GM20431 (cell line): ENCODE measurements around the gene PHF11.

ENCODE experiments used
- in situ Hi-C: fragments of 300-500 bp; cut with MseI, MboI; formaldehyde crosslinking; loops from one replicate; pipeline ENCODE4 v1.15.0; 2020; ENCODE audit warnings: low sequenced_read_pairs; ENCODE audit not compliant: unreplicated experiment

Gene PHF11

GRCh38 chr13:49495783-49496762, at the start of gene PHF11:
TSS of gene PHF11 (plus strand) at chr13:49495953. CDS start at chr13:49496002, 49 bp downstream.
- in situ Hi-C loops = no loop called here

DNA sequence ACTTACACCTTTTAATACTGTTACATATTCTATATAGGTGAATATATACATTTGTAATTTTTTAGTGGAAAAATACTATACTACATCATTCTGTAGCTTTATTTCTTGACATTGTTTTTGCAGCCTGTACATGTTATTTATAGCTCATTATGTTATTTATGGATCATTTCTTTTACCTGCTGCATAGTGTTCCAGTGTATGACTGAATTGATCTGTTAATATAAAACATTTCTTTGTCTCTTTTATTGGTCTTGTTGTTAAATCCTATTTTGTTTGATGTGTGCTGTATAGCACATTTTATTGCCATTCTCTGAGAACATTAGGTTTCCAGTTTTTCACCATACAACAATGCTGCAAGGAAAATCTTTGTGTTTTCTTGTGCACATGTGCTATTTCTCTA, 49.3 kb upstream of the PHF11 start:
- in situ Hi-C loops = no loop called here

DNA sequence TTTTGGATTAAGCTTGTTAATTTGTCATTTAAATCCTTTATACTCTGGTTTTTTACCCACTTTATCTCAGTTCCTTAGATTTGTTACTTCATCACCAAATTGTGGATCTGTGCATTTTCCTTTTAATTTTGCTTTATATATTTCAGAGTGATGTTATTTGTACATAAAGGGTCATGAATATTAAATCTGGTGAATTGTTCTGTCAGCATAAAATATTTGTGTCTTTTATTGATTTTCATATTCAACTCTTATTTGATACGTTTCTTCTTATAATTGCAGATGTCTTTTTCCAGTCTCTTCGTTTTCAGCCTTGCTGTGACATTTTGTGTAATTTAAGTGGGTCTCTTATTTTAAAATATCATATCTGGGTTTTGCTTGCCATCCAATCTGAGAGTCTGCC, 47.0 kb upstream of the PHF11 start:
- in situ Hi-C loops = no loop called here

DNA sequence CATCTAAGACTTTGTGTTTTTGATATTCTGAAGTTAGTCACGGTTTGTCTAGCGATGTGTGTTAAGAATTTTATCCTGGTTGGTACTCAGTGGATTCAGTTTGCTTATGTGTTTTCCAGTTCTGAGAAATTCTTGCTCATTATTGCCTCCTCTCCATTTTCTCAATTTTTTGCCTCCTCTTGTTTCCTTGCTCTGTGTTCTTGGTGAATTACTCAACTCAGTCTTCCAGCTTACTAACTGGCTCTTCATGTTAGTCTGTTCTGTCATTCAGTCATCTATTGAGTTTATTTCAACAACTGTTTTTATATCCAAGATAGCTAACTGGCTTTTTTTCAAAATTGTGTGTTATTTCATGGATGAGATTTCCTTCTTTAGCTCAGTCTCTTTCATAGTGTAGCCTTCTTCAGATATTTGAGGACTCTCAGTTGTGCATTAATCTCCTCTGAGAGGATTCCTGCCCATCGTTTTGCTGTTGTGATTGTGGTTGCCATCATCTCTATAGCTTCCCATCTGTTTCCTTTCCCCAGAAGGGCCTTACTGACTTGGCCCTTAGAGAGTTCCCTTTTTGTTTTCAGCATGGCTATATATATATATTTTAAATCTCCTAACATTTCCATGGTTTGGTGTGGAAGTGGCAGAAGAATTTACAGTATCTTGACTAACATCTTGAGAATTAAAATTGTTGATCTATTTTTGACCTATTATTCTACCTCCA, 45.5 kb upstream of the PHF11 start:
- in situ Hi-C loops = no loop called here

DNA sequence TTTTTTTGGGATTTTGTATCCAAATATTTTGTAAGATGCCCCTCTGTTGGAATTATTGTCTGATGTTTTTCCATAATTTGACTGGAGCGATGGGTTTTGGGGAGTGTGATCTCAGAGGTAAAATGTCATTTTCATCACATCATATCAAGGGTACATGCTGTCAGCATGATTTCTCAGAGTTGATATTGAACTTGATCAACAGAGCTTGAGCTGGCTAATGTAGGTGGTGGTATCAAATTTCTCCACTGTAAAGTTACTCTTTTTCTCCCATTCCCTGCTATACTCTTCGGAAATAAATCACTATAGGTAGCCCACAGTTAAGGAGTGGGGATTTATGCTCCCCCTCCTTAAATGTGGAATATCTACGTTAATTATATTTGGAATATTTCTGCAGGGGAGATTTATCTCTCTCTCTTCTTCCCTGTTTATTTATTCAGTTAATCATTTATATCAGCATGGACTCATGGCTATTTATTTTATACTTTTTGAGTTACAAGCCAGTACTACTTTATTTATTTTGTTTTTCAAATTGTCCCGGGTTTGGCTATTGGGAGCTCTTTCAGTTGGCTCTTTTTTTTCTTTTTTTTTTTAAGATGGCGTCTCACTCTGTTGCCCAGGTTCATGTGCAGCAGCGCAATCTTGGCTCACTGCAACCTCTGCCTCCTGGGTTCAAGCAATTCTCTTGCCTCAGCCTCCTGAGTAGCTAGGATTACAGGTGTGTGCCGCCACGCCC, 42.9 kb upstream of the PHF11 start:
- in situ Hi-C loops = no loop called here

- in situ Hi-C loops = no loop called here
Observed at GRCh38 chr13:49453465-49453864, 42.3 kb upstream of the PHF11 start.

DNA sequence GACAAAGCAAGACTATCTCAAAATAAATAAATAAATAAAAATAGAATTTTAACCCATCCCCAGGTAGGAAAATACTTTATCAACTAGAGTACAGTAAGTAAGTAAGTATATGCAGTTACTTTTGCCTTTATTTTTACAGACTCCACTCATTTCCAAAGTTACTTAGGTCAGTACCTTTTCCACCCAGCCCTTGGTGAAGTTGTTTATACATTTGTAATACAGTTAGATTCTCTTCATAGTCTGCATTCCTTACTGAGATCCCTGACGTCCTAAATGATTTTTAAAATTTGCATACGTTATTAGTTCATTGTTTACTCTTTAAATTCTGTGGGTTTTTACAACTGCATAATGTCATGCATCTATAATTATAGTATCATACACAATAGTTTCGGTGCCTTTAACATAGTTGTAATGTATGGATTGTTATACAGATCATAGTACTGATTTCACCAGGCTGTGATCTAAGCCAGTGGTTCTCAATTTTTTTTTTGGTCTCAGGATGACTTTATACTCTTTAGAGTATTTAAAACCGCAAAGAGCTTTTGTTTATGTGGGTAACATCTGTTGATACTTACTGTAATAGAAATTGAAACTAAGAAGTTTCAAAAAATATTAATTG, 41.3 kb upstream of the PHF11 start:
- in situ Hi-C loops = no loop called here

- in situ Hi-C loops = no loop called here
Observed at GRCh38 chr13:49455007-49455398, 40.8 kb upstream of the PHF11 start.

DNA sequence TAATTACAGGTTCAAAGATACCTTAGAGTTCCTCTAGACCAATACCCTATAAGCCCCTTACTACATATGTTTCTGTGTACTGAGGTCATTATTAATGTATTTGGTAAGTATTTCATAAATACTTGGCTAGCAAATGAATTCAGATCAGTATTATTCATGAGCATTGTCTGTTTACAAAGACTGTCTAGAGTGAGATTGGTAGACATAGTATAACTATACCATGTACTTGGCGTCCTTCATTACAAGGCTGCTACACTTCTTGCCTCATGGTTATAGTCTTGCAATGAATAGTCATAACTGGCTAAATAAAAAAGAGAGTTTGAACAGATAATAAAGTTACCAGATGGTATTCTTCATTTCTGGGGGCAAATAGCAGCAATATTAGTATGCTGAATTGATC, 39.6 kb upstream of the PHF11 start:
- in situ Hi-C loops = no loop called here

DNA sequence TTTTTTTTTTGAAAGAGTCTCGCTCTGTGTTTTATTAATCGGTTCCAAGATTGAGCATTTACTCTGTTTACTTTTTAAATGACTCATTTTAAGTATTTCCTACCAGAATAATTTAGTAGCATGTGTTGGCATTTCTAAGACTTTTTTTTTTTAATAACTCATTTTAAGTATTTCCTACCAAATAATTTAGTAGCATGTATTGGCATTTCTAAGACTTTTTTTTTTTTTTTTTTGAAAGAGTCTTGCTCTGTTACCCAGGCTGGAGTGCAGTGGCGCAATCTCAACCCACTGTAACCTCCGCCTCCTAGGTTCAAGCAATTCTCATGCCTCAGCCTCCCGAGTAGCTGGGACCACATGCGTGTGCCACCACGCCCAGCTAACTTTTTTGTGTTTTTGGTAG, 38.5 kb upstream of the PHF11 start:
- in situ Hi-C loops = no loop called here

GRCh38 chr13:49459580-49459979, 36.2 kb upstream of the PHF11 start:
- in situ Hi-C loops = no loop called here

DNA sequence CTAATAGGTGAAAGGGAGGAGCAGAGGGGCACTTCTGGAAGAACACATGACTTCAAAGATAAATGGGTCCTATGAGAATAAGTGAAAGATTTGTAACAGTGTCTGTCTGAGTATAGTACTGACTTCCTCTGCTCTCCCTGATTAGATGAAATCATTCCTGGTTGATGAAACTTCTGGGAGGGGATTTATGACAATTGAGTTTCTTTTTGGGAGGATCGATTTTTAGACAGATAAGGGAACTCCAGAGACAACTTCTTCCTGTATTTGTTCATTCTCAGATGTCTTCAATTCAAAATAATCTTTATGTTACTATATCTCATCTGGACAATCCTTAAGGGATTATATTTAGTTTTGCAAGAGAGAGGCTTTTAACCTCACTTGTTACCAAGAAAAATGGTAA, 31.7 kb upstream of the PHF11 start:
- in situ Hi-C loops = no loop called here

GRCh38 chr13:49464621-49465325, 31.0 kb upstream of the PHF11 start:
- in situ Hi-C loops = no loop called here

DNA sequence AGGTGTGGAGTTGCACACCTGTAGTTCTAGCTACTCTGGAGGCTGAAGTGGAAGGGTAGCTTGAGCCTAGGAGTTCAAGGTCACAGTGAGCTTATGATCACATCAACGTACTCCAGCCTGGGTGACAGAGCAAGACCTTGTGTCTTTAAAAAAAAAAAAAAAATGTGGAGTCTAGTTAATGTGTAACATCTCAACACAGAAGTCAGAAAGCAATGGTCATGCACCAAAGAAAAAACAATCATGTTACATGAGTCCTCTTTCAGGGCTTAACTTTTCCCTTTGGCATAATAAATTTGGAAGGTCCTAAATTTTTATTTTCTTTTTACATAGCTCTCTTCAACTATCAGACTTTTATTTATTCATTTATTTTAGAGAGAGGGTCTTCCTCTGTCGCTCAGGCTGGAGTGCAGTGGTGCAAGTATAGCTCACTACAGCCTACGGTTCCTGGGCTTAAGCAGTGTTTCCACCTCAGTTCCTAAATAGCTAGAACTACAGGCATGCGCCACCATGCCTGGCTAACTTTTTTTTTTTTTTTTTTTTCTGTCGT, 29.4 kb upstream of the PHF11 start:
- in situ Hi-C loops = no loop called here

DNA sequence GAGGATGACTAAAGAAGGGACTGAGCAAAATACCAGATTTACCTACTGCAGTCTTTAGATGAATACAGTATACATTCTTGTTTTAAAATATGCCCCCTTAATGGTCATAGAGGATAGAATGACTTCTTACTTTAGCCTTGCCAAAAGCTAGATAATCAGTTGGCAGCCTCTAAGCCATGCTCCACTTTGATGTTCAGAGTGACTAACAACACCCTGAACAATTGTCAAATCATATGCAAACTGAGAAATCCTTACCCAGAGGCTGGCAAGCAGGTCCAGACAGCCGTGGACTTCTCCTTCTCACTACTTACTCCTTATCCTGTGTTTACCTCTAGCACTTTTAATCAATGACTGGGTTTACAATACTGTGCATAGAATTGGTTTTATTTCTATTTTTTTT, 23.6 kb upstream of the PHF11 start:
- in situ Hi-C loops = no loop called here

GRCh38 chr13:49476529-49476928, 19.2 kb upstream of the PHF11 start:
- in situ Hi-C loops = no loop called here

- in situ Hi-C loops = no loop called here
Observed at GRCh38 chr13:49481788-49482187, 14.0 kb upstream of the PHF11 start.

DNA sequence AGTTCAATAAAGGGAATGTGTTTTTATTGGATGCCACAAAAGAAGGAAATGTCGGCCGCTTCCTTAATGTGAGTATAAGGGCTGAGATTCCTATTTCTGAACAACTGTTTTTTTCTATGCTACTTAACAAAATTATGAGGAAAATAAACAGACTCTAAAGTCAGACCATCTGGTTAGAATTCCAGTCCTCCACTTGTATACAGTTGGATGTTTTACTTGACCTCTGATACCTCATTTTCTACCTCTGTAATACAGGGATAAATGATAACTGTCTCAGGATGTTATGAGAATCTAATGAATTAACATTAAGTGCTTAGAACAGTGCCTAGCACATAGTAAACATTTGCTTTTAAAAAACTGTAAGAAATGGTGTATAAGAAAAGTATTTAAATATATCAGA, 7.2 kb upstream of the PHF11 start:
- in situ Hi-C loops = no loop called here

DNA sequence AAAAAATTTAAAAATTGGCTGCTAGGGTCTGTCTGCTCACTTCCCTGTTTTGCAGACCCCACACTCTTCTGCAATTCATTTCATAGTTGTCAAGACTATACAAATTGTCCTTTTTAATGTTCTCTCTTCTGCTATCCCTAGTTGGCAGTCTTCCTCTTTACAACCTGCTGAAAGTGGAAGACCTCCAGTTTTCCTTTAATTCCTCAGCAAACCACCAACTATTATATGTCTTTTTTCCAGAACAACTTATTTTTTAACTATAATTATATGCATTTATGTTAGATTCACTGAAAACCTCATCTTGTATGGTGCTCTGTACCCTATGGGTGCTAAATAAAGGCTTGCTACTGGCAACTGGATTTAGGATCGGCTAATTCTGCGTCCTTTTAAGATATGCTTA, 1.1 kb upstream of the PHF11 start:
- in situ Hi-C loops = no loop called here
